Choroid plexus epithelial cell (primary cell): ENCODE measurements around the gene CPNE7.
"Not testable (repeated sequence)": the region's sequence is repeated elsewhere in the genome, so short reads cannot be mapped to it uniquely, and the experiment has no call there.

ENCODE experiments used
- DNase-seq: peaks from one replicate; pipeline ENCODE4 v3.0.0-alpha.2; 2010; ENCODE audit warnings: low read depth
- H3K4me3 ChIP-seq: 2 replicates; pipeline ENCODE4 v1.5.1; 2011; ENCODE audit warnings: low read depth, mild to moderate bottlenecking, control low read depth, low read length, moderate library complexity
- CTCF ChIP-seq: conservative IDR thresholded peaks from 2 replicates; pipeline ENCODE4 v1.5.1; 2011; ENCODE audit warnings: low read depth, mild to moderate bottlenecking, control low read depth, inconsistent platforms, low read length, moderate library complexity

Gene CPNE7

GRCh38 chr16:89567656-89568594, 7.6 kb upstream of the CPNE7 start:
- no peak for TF ChIP-seq CTCF
- no peak overlapping the region for H3K4me3 ChIP-seq
- no peak for DNase-seq

- no peak overlapping the region for H3K4me3 ChIP-seq
- no peak for TF ChIP-seq CTCF
- no peak for DNase-seq
Measured at GRCh38 chr16:89569506-89570341, 5.8 kb upstream of the CPNE7 start.

- no peak for TF ChIP-seq CTCF
- DNase-seq = no peak
- H3K4me3 ChIP-seq = no peak overlapping the region
Measured at GRCh38 chr16:89570342-89570923, 5.1 kb upstream of the CPNE7 start.

- not testable (repeated sequence) for DNase-seq, H3K4me3 ChIP-seq
Measured at GRCh38 chr16:89570983-89571598, 4.5 kb upstream of the CPNE7 start.

GRCh38 chr16:89571636-89572035, 3.9 kb upstream of the CPNE7 start:
- no peak for DNase-seq
- H3K4me3 ChIP-seq = no peak overlapping the region
- no peak for TF ChIP-seq CTCF

- no peak overlapping the region for H3K4me3 ChIP-seq
- DNase-seq = no peak
- TF ChIP-seq CTCF = no peak
Measured at GRCh38 chr16:89572073-89572484, 3.5 kb upstream of the CPNE7 start.
